SH-SY5Y (cell line): ENCODE measurements around the gene BIN1.

Source experiments
- GATA2 ChIP-seq: IDR thresholded peaks from 2 replicates; pipeline ENCODE4 v1.6.1; 2011; ENCODE audit warnings: mild to moderate bottlenecking, low read depth, low read length
- GATA3 ChIP-seq: IDR thresholded peaks from 2 replicates; pipeline ENCODE4 v1.6.1; 2011; ENCODE audit warnings: low read depth, mild to moderate bottlenecking, low read length, moderate library complexity

DNA sequence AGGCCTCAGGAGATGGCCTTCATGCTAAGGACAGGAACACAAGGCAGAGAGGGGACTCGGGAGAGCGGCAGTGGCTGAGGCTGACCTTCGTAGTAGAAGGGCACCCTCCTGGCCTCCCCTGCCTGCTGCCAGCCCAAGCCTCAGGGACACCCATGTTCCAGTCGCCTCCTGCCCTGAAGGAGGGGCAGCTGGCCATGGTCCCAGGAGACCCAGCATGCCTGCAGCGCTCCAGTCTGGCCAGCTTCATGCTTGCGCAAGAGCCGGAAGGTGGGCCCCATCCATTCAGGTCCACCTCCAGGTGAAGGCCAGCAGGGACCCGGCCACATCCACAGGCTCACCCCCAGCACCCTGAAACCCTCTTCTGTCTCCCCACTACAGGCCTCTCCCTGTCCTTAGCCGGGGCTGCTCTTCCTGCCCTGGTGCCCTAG lies 35.0 kb downstream of the BIN1 start:
- TF ChIP-seq GATA2 (no peak), GATA3 (no peak)
